NCI-H345 treated with DMSO at 0.1 percent for 48 hours (cell line): ENCODE data around the gene HEATR3.

Source experiments
- DNase-seq: peaks from one replicate; lab custom pipeline; 2025; ENCODE audit not compliant: unreplicated experiment; lab: John Stamatoyannopoulos, UW

HEATR3 gene

GRCh38 chr16:50050802-50051201 is 15.0 kb upstream of the HEATR3 start:
- DNase-seq: no peak

GRCh38 chr16:50056226-50056625 is 9.5 kb upstream of the HEATR3 start:
- no peak for DNase-seq

- DNase-seq: no peak
Observed at GRCh38 chr16:50058091-50058771, 7.5 kb upstream of the HEATR3 start.

GRCh38 chr16:50059111-50059510 is 6.7 kb upstream of the HEATR3 start:
- no peak for DNase-seq

- DNase-seq: no peak
Observed at GRCh38 chr16:50059669-50060068, 6.1 kb upstream of the HEATR3 start.

GRCh38 chr16:50061326-50061725 is 4.4 kb upstream of the HEATR3 start:
- no peak for DNase-seq

GRCh38 chr16:50065241-50065623 is 538 bp upstream of the HEATR3 start:
- no peak for DNase-seq

GRCh38 chr16:50066482-50067289 is 916 bp downstream of the HEATR3 start:
- DNase-seq: no peak

- no peak for DNase-seq
Observed at GRCh38 chr16:50067290-50067853, 1.6 kb downstream of the HEATR3 start.

GRCh38 chr16:50068550-50068949 is 2.8 kb downstream of the HEATR3 start:
- DNase-seq: no peak

GRCh38 chr16:50069060-50069459 is 3.3 kb downstream of the HEATR3 start:
- DNase-seq: no peak

GRCh38 chr16:50071075-50071671 is 5.4 kb downstream of the HEATR3 start:
- no peak for DNase-seq

- DNase-seq: no peak
Observed at GRCh38 chr16:50072730-50073129, 7.0 kb downstream of the HEATR3 start.

- DNase-seq: no peak
Observed at GRCh38 chr16:50079397-50080140, 13.8 kb downstream of the HEATR3 start.

GRCh38 chr16:50081428-50082018 is 15.8 kb downstream of the HEATR3 start:
- DNase-seq: no peak

GRCh38 chr16:50083996-50084395 is 18.2 kb downstream of the HEATR3 start:
- no peak for DNase-seq

- no peak for DNase-seq
Observed at GRCh38 chr16:50086176-50086575, 20.4 kb downstream of the HEATR3 start.

- no peak for DNase-seq
Observed at GRCh38 chr16:50088302-50088701, 22.5 kb downstream of the HEATR3 start.

GRCh38 chr16:50092891-50093290 is 27.1 kb downstream of the HEATR3 start:
- DNase-seq: no peak

GRCh38 chr16:50093607-50094539 is 28.1 kb downstream of the HEATR3 start:
- no peak for DNase-seq
